Ishikawa (cell line): Measurements from ENCODE around the gene F13A1.

Source experiments
- CEBPB ChIP-seq: IDR thresholded peaks from 2 replicates; pipeline ENCODE4 v1.6.1; 2012
- CREB1 ChIP-seq: IDR thresholded peaks from 2 replicates; pipeline ENCODE4 v1.6.1; 2012; ENCODE audit warnings: low read depth
- EGR1 ChIP-seq: IDR thresholded peaks from 2 replicates; pipeline ENCODE4 v1.6.1; 2012
- EP300 ChIP-seq: IDR thresholded peaks from 2 replicates; pipeline ENCODE4 v1.6.1; 2012; ENCODE audit warnings: borderline replicate concordance
- FOXM1 ChIP-seq: IDR thresholded peaks from 2 replicates; pipeline ENCODE4 v1.6.1; 2012; ENCODE audit warnings: low read depth, borderline replicate concordance
- NFIC ChIP-seq: IDR thresholded peaks from 2 replicates; pipeline ENCODE4 v1.6.1; 2012
- RAD21 ChIP-seq: IDR thresholded peaks from 2 replicates; pipeline ENCODE4 v1.6.1; 2012; ENCODE audit warnings: low read depth
- TAF1 ChIP-seq: IDR thresholded peaks from 2 replicates; pipeline ENCODE4 v1.6.1; 2012; ENCODE audit warnings: low read depth, mild to moderate bottlenecking
- TCF12 ChIP-seq: IDR thresholded peaks from 2 replicates; pipeline ENCODE4 v1.6.1; 2012; ENCODE audit warnings: low read depth
- TEAD4 ChIP-seq: IDR thresholded peaks from 2 replicates; pipeline ENCODE4 v1.6.1; 2012
- YY1 ChIP-seq: IDR thresholded peaks from 2 replicates; pipeline ENCODE4 v1.6.1; 2012; ENCODE audit warnings: low read depth
- ZBTB7A ChIP-seq: IDR thresholded peaks from 2 replicates; pipeline ENCODE4 v1.6.1; 2012; ENCODE audit warnings: low read depth
- TF ChIP-seq, protein P1 (sequence below): IDR thresholded peaks from 2 replicates; pipeline ENCODE4 v1.6.1; 2012; ENCODE audit warnings: low read depth, mild to moderate bottlenecking
- TF ChIP-seq, protein P2 (sequence below): IDR thresholded peaks from 2 replicates; pipeline ENCODE4 v1.6.1; 2012
- TF ChIP-seq, protein P3 (sequence below): IDR thresholded peaks from 2 replicates; pipeline ENCODE4 v1.6.1; 2012

Gene F13A1

DNA sequence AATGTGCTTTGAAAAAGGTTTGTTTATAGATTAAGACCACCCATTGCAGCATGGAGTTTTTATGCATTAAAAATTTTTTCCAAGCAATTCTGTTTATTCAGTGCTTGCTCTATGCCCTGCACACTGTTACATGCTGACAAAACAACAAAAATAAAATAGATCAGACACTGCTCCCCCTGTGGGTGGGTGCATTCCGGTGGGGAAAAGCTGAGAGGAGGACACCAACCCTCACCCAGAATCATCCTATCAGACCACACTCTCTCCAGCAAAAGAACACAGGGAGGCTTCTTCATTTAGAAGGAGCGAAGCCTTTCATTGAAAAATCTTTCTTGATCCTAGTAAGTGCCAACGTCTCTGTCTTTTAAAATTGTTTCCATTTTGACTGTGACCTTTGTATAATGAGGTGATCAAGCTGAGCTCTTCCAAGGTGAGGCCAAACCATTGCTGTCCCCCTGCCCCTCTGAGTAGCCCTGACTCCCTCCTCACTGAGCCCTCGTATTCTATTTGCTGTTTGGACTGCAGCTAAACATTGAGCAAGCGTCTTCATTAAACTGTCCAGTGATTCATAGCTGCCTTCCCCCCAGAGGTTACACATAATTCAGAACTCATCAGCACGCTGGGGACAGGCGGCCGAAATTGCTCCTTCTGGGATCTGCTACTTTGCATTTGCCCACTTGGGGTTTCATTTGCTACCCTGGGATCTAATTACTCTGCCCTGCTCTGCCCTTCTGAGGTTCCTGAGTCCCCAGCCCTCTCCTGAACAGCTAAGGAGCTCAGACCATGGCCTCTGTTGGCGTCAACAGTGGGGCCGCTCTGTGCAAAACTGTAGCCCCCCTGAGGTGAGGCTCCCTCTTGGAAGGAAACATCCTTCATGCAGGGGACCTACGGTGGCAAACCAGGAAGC is 102.4 kb downstream of the F13A1 start:
- TF ChIP-seq YY1 (no peak), RAD21 (no peak), ZBTB7A (no peak), CEBPB (no peak), TCF12 (no peak), CREB1 (no peak), EGR1 (no peak), FOXM1 (no peak), TEAD4 (no peak), EP300 (no peak), TAF1 (no peak), NFIC (no peak)
- TF ChIP-seq, protein P1, sequence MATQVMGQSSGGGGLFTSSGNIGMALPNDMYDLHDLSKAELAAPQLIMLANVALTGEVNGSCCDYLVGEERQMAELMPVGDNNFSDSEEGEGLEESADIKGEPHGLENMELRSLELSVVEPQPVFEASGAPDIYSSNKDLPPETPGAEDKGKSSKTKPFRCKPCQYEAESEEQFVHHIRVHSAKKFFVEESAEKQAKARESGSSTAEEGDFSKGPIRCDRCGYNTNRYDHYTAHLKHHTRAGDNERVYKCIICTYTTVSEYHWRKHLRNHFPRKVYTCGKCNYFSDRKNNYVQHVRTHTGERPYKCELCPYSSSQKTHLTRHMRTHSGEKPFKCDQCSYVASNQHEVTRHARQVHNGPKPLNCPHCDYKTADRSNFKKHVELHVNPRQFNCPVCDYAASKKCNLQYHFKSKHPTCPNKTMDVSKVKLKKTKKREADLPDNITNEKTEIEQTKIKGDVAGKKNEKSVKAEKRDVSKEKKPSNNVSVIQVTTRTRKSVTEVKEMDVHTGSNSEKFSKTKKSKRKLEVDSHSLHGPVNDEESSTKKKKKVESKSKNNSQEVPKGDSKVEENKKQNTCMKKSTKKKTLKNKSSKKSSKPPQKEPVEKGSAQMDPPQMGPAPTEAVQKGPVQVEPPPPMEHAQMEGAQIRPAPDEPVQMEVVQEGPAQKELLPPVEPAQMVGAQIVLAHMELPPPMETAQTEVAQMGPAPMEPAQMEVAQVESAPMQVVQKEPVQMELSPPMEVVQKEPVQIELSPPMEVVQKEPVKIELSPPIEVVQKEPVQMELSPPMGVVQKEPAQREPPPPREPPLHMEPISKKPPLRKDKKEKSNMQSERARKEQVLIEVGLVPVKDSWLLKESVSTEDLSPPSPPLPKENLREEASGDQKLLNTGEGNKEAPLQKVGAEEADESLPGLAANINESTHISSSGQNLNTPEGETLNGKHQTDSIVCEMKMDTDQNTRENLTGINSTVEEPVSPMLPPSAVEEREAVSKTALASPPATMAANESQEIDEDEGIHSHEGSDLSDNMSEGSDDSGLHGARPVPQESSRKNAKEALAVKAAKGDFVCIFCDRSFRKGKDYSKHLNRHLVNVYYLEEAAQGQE: no peak
- TF ChIP-seq, protein P2, sequence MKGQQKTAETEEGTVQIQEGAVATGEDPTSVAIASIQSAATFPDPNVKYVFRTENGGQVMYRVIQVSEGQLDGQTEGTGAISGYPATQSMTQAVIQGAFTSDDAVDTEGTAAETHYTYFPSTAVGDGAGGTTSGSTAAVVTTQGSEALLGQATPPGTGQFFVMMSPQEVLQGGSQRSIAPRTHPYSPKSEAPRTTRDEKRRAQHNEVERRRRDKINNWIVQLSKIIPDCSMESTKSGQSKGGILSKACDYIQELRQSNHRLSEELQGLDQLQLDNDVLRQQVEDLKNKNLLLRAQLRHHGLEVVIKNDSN: no peak
- TF ChIP-seq, protein P3, sequence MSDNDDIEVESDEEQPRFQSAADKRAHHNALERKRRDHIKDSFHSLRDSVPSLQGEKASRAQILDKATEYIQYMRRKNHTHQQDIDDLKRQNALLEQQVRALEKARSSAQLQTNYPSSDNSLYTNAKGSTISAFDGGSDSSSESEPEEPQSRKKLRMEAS: no peak

DNA sequence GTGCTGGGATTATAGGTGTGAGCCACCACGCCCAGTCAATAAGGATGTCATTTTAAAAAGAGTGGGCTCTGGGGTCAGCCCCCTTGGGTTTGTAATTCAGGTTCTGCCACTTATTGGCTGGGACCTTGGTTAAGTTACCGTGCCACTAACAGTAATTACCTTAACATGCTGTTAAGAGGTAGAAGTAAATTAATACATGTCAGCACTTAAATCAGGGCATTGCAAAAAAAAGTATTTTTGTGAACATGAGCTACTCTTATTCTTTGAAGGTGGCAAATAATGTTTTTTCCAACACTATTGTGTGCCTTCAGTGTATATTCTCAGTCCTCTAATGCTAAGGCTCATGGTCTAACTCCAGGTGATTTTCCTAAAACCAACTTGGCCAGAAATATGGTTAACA is 109.5 kb downstream of the F13A1 start:
- TF ChIP-seq TEAD4: no peak
- TF ChIP-seq TCF12: no peak
- TF ChIP-seq CEBPB: no peak
- no peak for TF ChIP-seq FOXM1
- TF ChIP-seq, protein P3: no peak
- TF ChIP-seq ZBTB7A: no peak
- TF ChIP-seq CREB1: no peak
- TF ChIP-seq YY1: no peak
- no peak for TF ChIP-seq EGR1
- TF ChIP-seq, protein P1: no peak
- no peak for TF ChIP-seq NFIC
- TF ChIP-seq, protein P2: no peak

DNA sequence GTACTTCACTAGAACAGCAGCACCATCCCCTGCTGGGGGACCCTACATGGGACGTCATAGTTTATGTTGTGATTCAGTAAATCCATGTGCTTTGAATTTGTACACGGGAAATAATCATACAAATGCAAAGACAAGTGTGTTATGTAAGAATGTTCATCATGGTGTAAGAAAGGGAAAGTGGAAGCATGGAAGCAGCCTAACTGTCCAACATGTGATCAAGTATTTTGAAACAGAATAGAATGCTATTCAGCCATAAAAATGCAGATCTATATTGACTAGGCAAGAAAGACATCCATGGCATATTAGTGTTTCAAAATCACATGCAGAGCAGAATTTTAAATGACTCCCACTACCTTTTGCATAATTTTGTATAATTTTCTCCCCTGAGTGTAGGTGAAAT is 117.6 kb downstream of the F13A1 start:
- TF ChIP-seq NFIC (no peak), RAD21 (no peak), FOXM1 (no peak), CREB1 (no peak), EGR1 (no peak), CEBPB (no peak), YY1 (no peak), TAF1 (no peak), EP300 (no peak), TCF12 (no peak), TEAD4 (no peak), ZBTB7A (no peak)
- TF ChIP-seq, protein P3: no peak
- TF ChIP-seq, protein P2: no peak
- TF ChIP-seq, protein P1: no peak

DNA sequence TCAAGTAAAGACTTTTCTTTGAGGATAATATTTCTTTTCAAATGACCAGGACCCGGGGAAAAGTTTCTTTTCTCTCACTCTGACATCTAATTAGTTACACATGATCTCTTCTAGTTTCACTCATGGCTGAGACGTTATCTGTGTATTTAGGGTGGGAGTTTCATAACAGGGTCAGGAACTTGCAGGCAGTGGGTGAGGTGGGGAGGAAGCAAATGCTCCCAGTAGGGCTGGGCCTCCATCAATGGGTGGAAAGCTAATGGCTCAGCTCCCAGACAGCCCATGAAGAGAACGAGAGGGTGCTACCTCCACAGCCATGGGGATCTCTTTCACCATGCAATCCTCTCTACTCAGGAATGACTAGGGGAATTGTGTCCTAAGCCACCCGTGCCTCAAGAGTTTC is 119.3 kb downstream of the F13A1 start:
- TF ChIP-seq EP300 (no peak), FOXM1 (no peak), ZBTB7A (no peak), CREB1 (no peak), TCF12 (no peak), TAF1 (no peak), TEAD4 (no peak), EGR1 (no peak), CEBPB (no peak), RAD21 (no peak), NFIC (no peak), YY1 (no peak)
- TF ChIP-seq, protein P2: no peak
- TF ChIP-seq, protein P1: no peak
- TF ChIP-seq, protein P3: no peak
